ENCODE results near the gene ZBTB45.

GRCh38 chr19:58466089-58466759 is 53.4 kb downstream of the ZBTB45 start:
- TF ChIP-seq CTCF (IDR thresholded peaks at IDR 0.05) (no peak), POLR2A (IDR thresholded peaks at IDR 0.05) (no peak)

Measured in lower leg skin (tissue), 3 donors.